GM19351 (cell line): ENCODE measurements around the gene M1AP.
"Not testable (repeated sequence)": the region's sequence is repeated elsewhere in the genome, so short reads cannot be mapped to it uniquely, and the experiment has no call there.

Source experiments
- ATAC-seq: cut with Tn5 transposase; IDR thresholded peaks from one replicate; pipeline ENCODE4 v1.9.1; 2021; ENCODE audit warnings: mild to moderate bottlenecking, moderate library complexity; ENCODE audit not compliant: unreplicated experiment

Gene M1AP

DNA sequence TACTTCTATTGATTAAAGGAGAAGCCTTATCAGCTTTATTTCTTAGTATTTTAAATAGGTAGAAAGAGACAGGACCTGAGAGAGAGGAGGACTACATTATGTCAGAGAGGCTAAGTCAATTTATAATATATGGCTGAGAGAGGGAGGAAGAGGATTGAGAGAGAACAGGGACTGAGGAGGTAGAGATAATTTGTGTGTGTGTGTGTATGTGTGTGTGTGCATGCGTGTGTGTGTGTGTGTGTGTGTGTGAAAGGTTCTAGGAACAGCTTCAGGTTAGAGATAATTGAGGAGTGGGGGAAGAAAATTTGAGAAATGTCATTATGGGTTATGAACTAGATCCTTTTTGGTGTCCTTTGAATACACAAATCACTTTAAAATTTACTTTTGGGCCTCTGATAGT lies 78.4 kb downstream of the M1AP start:
- ATAC-seq = no peak

DNA sequence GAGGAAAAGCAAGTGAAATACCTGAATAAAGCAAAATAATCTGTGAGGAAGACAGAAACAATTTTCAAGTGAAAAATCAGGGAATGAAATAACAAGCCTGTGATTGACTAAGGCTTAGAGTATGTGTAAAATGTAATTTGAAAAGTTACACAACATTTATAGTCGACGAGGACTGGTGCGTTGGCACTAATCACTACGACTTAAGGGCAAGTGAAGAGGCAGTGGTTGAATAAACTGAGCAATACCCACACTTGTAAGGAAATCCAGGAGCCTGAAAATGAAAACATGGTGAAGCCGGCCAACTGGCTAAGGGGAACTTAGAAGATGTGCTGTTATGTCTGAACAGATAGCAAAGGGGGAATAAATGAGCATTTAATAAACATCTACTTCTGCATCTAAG lies 80.2 kb downstream of the M1AP start:
- ATAC-seq = no peak

GRCh38 chr2:74566754-74567085 lies 81.4 kb downstream of the M1AP start:
- no peak for ATAC-seq

DNA sequence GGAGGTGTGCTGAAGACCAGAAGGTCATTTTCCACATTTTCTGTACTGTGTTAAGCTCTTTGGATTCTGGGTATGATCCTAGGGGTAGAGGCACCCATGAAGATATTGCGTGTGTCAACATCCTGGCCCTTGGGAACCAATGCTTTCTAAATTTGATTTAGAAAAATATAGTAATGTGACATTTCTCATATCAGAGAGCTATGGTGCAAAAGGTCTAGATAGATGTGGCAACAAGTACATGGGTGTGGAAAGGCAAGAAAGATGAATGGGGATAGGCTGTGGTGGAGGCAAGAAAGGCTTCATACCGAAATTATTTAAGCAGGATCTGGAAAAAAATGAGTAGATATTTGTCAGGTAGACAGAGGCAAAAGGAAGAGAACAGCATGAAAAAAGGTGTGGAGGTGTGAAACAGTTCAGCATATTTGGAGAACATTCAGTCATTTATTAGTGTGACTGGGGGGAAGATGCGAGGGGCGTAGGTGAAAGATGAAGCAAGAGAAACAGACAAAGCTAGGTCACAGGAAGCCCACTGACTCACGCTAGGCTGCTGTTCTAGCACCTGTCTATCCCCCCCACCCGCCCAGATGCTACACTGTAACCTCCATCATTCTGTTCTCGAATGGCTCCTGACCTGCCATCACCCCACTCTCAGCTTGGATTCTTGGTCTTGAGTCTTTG lies 81.9 kb downstream of the M1AP start:
- no peak for ATAC-seq

GRCh38 chr2:74564222-74564621 lies 83.9 kb downstream of the M1AP start:
- no peak for ATAC-seq

- ATAC-seq = no peak
These were observed 85.9 kb downstream of the M1AP start for GRCh38 chr2:74562126-74562775.

DNA sequence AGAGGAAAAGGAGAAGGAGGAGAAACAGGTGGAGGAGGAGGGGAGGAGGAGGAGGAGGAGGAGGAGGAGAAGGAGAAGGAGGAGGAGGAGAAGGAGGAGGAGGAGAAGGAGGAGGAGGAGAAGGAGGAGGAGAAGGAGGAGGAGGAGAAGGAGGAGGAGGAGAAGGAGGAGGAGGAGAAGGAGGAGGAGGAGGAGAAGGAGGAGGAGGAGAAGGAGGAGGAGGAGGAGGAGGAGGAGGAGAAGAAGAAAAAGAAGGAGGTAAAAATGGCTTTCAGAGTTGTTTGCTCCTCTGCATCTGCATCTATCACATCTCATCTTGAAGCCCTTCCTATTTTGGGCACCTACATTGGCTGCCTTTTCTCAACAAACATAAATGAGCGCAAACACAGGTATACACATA lies 87.1 kb downstream of the M1AP start:
- ATAC-seq = not testable (repeated sequence)

GRCh38 chr2:74560591-74560990 lies 87.5 kb downstream of the M1AP start:
- no peak for ATAC-seq

- ATAC-seq = no peak
These were observed 88.2 kb downstream of the M1AP start for GRCh38 chr2:74559912-74560311.

DNA sequence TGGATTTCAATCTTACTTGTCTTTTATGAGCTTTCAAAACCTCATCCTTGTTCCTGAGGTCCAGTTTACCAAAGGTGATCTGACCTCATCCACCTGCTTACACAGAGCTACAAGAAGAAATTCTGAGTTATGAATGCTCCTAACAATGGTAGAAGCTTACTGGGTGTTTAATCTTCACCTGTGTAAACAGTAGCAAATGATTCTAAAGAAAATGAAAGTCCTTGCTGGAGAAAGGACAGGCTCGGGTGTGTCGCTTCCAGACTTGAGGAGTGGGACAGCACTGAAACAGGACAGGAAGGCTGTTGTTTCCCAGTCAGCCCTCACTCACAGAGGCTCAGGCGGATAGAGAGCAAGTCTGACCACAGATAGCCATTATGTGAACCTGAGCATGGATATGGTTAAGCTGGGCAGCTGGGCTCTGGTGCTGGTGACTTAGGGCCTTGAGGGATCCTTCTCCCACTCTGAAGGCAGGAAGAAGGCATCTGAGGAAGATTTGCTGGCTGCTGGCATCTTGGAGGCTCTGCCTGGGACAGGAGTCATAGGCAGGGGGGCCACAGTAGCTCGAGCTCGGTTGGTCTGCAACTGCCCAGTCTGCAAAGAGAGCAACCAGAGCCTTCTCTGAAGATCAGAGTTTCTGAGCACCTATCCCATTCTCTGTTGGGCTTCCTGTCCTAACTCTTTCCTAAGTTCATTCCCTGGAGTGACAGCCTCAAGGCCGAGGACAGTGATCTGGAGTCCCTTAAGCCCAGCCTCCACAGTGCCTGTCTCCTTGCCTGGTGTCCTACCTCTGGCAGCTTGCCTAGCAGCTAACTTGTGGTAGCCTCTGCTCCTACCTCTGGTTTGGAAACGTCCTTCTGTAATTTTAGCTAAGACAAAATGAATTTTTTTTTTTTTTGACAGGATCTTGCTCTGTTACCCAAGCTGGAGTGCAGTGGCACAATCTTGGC lies 89.6 kb downstream of the M1AP start:
- ATAC-seq = no peak

- no peak for ATAC-seq
These were observed 91.2 kb downstream of the M1AP start for GRCh38 chr2:74556831-74557370.

DNA sequence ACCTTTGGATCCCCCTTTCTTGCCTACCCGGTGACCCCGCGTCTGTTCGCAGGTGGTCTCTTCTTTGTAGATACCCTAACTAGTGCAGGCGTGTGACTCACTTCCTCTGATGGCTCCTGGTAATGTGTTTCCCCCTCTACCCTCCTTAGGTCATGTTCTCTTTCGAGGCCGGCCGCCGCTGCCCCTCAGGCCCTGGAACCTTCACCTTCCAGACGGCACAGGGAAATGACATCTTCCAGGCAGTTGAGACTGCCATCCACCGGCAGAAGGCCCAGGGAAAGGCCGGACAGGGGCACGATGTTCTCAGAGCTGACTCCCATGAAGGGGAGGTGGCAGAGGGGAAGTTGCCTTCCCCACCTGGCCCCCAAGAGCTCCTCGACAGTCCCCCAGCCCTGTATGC lies 92.0 kb downstream of the M1AP start:
- no peak for ATAC-seq

DNA sequence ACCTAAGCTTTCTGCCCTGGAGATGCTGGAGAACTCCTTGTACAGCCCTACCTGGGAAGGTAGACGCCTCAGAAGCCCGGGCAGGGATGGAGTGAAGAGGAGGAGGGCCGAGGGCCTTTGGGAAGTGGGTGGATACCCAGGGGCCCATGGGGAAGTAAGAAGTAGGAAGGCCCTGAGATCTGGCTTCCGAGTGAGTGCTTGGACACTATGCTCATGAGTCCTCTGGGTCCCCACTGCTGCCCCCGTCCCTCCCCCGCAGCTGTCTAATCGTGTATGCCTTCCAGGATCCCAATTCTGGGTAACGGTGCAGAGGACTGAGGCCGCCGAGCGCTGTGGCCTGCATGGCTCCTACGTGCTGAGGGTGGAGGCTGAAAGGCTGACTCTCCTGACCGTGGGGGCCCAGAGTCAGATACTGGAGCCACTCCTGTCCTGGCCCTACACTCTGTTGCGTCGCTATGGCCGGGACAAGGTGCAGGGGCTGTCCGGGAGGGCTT lies 92.5 kb downstream of the M1AP start:
- no peak for ATAC-seq

DNA sequence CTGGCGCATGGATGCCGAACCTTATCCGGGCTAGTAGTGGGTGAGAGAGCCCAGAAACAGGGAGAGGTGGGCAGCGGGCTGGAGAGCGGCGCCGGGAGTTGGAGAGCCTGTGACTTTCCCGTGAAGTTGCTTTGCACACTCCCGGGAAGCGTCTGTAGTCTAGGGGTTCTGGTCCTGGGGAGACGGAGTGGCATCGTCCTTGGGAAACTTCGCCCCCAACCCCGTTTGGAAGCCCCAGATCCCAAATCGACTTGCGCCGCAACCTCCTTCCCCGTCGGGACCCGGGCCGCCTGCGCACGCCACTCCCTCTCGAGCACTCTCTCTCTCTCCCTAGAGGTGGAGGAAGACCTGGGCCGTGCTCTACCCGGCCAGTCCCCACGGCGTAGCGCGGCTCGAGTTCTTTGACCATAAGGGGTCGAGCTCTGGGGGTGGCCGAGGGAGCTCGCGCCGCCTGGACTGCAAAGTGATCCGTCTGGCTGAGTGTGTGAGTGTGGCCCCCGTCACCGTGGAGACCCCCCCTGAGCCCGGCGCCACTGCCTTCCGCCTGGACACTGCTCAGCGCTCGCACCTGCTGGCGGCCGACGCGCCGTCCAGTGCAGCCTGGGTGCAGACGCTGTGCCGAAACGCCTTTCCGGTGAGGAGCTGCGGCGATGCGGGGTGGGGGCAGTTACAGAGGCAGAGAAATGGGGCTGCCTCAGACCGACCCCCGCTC lies 93.2 kb downstream of the M1AP start:
- ATAC-seq = peak; percentile 48

- peak; percentile 41 for ATAC-seq
These were observed 94.0 kb downstream of the M1AP start, which contains the start of the genes DOK1 and LOXL3 for GRCh38 chr2:74553892-74554819. Gene DOK1, plus strand, starts transcription at chr2:74554720. Its CDS starts 35 bp downstream, at chr2:74554755. Gene LOXL3, minus strand, starts transcription at chr2:74553942. Its CDS starts 1,308 bp downstream, at chr2:74552634.

GRCh38 chr2:74552914-74553811 lies 95.0 kb downstream of the M1AP start:
- ATAC-seq = no peak

- peak; percentile 12 for ATAC-seq
These were observed 95.9 kb downstream of the M1AP start for GRCh38 chr2:74551942-74552913.
